ENCODE measurements around the gene VPS41.

DNA sequence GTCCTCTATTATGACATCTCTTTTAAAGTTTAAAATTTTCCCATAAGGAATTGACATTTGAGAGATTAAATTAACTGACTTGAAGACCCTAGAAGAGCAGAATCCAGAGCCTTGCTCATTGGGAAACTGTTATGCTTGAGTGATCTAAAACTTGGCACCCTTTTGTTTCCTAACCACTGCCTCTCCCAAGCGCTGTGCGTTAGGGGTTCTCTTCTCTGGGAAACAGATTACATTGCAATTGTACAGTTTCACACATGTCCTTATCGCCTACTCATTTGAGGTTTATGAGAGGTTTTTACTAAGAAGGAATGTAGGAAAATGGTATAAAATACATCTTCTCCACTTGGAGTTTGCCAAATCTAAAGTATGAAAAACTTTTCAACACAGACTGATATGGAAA lies 151.1 kb downstream of the VPS41 start:
- TF ChIP-seq POLR2A (IDR thresholded peaks at IDR 0.05; ENCODE audit: low read depth, low read length) (no peak), BHLHE40 (IDR thresholded peaks at IDR 0.05; ENCODE audit: borderline replicate concordance in 1 of 2, low read depth in 2 of 2, low read length in 1 of 2) (no peak), MYC (IDR thresholded peaks at IDR 0.05; ENCODE audit: insufficient read depth, insufficient read length, insufficient replicate concordance, low read length, severe bottlenecking) (no peak), SP1 (IDR thresholded peaks at IDR 0.05; ENCODE audit: low read depth, low read length) (no peak), RB1 (IDR thresholded peaks at IDR 0.05; ENCODE audit: borderline replicate concordance) (no peak), SUPT20H (IDR thresholded peaks at IDR 0.05; ENCODE audit: borderline replicate concordance, control insufficient read depth, low read depth, low read length) (no peak), JUNB (IDR thresholded peaks at IDR 0.05) (no peak)
- TF ChIP-seq, protein P1, sequence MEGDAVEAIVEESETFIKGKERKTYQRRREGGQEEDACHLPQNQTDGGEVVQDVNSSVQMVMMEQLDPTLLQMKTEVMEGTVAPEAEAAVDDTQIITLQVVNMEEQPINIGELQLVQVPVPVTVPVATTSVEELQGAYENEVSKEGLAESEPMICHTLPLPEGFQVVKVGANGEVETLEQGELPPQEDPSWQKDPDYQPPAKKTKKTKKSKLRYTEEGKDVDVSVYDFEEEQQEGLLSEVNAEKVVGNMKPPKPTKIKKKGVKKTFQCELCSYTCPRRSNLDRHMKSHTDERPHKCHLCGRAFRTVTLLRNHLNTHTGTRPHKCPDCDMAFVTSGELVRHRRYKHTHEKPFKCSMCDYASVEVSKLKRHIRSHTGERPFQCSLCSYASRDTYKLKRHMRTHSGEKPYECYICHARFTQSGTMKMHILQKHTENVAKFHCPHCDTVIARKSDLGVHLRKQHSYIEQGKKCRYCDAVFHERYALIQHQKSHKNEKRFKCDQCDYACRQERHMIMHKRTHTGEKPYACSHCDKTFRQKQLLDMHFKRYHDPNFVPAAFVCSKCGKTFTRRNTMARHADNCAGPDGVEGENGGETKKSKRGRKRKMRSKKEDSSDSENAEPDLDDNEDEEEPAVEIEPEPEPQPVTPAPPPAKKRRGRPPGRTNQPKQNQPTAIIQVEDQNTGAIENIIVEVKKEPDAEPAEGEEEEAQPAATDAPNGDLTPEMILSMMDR (IDR thresholded peaks at IDR 0.05 in 2 of 3, conservative IDR thresholded peaks at IDR 0.05 in 1 of 3; ENCODE audit: control insufficient read depth in 2 of 3, extremely low read depth in 1 of 3, insufficient read depth in 1 of 3, low read depth in 3 of 3, low read length in 3 of 3), result no peak
- TF ChIP-seq, protein P2, sequence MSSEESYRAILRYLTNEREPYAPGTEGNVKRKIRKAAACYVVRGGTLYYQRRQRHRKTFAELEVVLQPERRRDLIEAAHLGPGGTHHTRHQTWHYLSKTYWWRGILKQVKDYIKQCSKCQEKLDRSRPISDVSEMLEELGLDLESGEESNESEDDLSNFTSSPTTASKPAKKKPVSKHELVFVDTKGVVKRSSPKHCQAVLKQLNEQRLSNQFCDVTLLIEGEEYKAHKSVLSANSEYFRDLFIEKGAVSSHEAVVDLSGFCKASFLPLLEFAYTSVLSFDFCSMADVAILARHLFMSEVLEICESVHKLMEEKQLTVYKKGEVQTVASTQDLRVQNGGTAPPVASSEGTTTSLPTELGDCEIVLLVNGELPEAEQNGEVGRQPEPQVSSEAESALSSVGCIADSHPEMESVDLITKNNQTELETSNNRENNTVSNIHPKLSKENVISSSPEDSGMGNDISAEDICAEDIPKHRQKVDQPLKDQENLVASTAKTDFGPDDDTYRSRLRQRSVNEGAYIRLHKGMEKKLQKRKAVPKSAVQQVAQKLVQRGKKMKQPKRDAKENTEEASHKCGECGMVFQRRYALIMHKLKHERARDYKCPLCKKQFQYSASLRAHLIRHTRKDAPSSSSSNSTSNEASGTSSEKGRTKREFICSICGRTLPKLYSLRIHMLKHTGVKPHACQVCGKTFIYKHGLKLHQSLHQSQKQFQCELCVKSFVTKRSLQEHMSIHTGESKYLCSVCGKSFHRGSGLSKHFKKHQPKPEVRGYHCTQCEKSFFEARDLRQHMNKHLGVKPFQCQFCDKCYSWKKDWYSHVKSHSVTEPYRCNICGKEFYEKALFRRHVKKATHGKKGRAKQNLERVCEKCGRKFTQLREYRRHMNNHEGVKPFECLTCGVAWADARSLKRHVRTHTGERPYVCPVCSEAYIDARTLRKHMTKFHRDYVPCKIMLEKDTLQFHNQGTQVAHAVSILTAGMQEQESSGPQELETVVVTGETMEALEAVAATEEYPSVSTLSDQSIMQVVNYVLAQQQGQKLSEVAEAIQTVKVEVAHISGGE (CRISPR knock-in tag; IDR thresholded peaks at IDR 0.05), result no peak
